Cardiac fibroblast (primary cell): ENCODE measurements around the gene OAS2.

Experiments
- DNase-seq, 2 donors: peaks; one replicate each; pipeline versions ENCODE4 v3.0.0 to v3.0.0-alpha.2; 2010; ENCODE audit warnings: low read depth in 2 of 2
- H3K4me3 ChIP-seq, 2 donors: replicated peaks in 1 of 2; 1 replicate in 1 of 2; 2 replicates in 1 of 2; pipeline ENCODE4 v1.5.1; 2011; ENCODE audit warnings: low read depth in 2 of 2, low read length in 2 of 2, mild to moderate bottlenecking in 2 of 2, moderate library complexity in 1 of 2
- CTCF ChIP-seq: IDR thresholded peaks from one replicate; pipeline ENCODE4 v1.5.1; 2011; ENCODE audit warnings: low read depth, mild to moderate bottlenecking, low read length, inconsistent platforms

Gene OAS2

GRCh38 chr12:112978163-112979040 lies at the start of gene OAS2:
TSS of gene OAS2 (plus strand) at chr12:112978519. CDS start at chr12:112978609, 90 bp downstream.
- H3K4me3 ChIP-seq = peak within 1 kb of the TSS; percentile 21 to 53
- peak; percentile 78 to 86 for DNase-seq

GRCh38 chr12:112928978-112929377 lies 49.3 kb upstream of the OAS2 start:
- TF ChIP-seq CTCF = no peak
- no peak for DNase-seq
- no peak overlapping the region for H3K4me3 ChIP-seq

More at GRCh38 chr12:112978163-112979040, at the start of gene OAS2:
- no peak for TF ChIP-seq CTCF

- H3K4me3 ChIP-seq = no peak overlapping the region
- TF ChIP-seq CTCF = no peak
- DNase-seq = no peak
These were observed 48.6 kb upstream of the OAS2 start for GRCh38 chr12:112929715-112930114.

- no peak for TF ChIP-seq CTCF
- no peak overlapping the region for H3K4me3 ChIP-seq
- DNase-seq = no peak
These were observed 48.0 kb upstream of the OAS2 start for GRCh38 chr12:112930350-112930749.

GRCh38 chr12:112932485-112933128 lies 45.7 kb upstream of the OAS2 start:
- no peak for TF ChIP-seq CTCF
- no peak for DNase-seq
- no peak overlapping the region for H3K4me3 ChIP-seq

GRCh38 chr12:112933129-112933505 lies 45.2 kb upstream of the OAS2 start:
- DNase-seq = no peak
- H3K4me3 ChIP-seq = no peak overlapping the region
- TF ChIP-seq CTCF = no peak
